ENCODE results near the gene SIRT4.
"Not testable (repeated sequence)": the region's sequence is repeated elsewhere in the genome, so short reads cannot be mapped to it uniquely, and the experiment has no call there.

SIRT4 gene

DNA sequence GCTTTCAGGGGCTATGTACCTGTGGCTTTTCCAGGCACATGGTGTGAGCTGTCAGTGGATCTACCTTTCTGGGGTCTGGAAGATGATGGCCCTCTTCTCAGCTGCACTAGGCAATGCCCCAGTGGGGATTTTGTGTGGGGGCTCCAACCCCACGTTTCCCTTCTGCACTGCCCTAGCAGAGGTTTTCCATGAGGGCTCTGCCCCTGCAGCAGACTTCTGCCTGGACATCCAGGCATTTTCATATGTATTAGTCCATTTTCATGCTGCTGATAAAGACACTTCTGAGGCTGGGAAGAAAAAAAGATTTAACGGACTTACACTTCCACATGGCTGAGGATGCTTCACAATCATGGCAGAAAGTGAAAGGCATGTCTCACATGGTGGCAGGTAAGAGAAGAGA is 34.3 kb downstream of the SIRT4 start:
- DNase-seq = not testable (repeated sequence)

GRCh38 chr12:120337730-120338129 is 35.6 kb downstream of the SIRT4 start:
- DNase-seq = no peak

DNA sequence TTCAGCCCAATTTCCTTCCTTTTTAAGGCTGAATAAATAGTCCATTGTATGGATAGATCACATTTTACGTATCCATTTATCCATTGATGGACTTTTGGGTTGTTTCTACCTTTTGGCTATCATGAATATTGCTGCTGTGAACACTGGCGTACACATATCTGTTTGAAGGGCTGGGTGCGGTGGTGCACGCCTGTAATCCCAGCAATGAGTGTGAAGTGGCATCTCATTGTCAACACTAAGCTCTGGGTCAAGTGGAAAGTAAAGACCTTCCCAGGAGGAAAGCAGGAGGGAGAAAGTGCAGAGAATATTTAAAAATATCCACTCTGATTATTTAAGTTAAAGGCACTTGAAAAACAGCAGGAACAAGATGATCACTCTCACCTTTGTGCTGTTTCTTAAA is 37.1 kb downstream of the SIRT4 start:
- no peak for DNase-seq

DNA sequence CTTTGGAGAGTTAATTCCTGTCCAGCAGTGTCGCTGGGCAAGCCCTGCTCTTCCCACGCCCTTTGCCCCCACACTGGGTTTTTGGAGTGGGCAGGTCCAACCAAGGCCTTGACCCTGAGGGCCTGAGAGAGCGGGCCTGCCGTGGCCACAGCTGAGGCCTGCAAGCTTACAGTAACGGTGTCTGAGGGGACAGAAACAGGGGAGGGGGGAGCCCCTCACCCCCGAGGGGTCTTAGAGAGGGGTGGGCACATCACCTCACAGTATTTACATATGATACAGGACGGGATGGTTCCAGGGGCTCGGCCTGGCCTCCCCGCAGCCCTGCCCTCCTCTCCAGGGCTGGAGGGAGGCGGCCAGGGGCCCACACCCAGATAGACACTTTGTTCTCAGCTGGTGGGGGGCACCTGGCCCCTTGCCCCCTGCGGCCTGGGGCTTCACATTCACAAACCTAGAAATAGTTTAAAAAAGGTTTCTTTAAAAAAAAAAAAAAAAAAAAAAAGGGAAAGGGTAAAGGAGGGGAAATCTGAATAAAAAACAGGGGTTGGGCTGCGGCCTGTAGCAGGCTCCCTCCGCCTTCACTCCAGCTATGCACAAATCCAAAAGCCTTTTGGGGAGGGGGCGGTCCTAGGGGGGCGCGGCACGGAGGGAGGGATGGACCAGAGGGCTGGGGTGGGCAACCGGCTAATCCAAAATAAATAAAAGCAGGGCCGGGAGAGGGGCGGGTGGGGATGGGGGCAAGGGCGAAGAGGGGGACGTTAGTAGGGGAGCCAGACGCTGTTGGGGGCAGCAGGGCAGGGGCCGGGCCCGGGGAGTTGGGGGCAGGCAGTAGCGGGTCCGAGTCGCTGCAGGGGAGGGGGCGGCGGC is 40.3 kb downstream of the SIRT4 start:
- no peak for DNase-seq

DNA sequence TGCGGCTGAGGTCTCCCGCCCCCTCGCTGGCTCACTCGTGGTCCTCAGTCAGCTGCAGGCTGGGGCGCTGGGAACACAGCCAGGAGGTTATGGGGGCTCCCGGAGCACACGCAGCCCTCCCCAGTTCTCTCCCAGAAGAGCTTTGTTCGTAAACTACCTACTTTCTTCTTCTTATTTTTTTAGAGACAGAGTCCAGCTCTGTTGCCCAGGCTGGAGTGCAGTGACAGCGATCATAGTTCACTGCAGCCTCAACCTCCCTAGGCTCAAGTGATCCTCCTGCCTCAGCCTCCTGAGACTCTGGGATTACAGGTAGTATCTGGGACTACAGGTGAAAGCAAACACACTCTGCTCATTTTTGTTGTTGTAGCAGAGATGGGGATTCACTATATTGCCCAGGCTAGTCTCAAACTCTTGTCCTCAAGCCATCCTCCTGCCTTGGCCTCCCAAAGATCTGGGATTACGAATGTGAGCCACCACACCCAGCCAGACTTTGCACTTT is 41.0 kb downstream of the SIRT4 start:
- DNase-seq = no peak

DNA sequence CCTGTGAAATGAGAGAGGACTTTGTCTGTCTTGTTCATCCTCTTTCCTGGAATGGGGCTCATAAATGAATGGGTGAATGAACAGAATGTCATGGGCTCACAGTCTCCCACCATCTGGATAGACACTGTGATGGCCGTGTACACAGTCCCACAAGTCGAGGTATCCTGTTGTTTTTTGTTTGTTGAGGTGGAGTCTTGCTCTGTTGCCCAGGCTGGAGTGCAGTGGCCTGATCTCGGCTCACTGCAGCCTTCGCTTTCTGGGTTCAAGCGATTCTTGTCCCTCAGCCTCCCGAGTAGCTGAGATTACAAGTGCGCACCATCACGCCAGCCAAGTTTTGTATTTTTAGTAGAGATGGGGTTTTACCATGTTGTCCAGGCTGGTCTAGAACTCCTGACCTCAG is 41.6 kb downstream of the SIRT4 start:
- no peak for DNase-seq

- DNase-seq = no peak
These were observed 43.9 kb downstream of the SIRT4 start for GRCh38 chr12:120346031-120346430.

GRCh38 chr12:120346681-120347080 is 44.6 kb downstream of the SIRT4 start:
- DNase-seq = no peak

DNA sequence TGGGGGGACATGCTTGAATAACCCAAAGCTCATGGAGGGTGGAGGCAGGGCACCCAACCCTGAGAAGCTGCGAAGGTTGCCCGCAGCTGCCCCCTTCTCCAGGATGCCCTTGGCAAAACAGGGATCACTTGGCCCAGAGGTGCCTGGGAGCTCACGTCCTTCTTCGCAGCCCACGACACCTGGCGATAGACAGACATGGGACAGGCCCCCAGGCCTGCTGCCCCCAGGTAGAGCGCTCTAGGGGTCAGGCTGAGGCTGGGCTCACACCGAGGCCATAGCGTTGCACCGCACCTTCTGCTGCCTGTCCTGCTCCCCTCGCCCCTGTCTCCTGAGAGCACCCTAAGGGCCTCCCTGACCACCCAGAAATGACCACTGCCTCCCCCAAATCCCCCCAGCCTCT is 45.6 kb downstream of the SIRT4 start:
- no peak for DNase-seq

GRCh38 chr12:120350576-120351350 is 48.6 kb downstream of the SIRT4 start:
- no peak for DNase-seq

DNA sequence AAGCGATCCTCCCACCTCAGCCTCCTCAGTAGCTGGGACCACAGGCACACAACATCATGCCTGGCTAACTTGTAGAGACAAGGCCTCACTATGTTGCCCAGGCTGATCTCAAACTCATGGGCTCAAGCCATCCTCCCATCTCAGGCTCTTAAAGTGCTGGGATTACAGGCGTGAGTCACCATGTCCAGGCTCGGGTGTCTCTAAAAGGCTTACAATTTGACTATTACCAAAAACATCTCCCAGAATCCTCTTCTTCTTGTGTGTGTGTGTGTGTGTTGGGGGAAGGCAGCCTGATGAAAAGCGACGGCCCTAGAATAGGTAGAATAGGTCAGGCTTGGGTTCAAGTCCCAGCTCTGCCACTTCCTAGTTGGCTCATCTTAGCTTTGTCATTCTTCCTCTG is 50.0 kb downstream of the SIRT4 start:
- DNase-seq = peak; percentile 84

DNA sequence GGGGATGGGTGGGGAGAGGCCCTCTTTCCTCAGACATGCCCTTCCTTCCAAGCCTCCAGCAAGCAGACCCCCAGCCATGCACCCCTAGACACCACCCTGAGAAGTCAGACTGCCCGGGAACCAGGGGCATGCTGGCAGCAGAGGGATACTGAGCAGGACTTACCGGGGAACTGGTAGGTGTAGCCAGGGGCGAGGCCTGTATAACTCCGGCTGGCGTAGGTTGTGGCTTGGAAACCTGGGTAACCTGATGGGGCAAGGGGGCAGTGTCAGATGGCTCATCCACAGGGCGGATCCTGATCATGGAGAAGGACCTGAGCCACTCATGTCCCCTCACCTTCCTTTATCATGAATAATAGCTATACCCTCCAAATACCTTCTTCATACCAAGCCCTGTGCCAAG is 51.0 kb downstream of the SIRT4 start:
- DNase-seq = no peak

DNA sequence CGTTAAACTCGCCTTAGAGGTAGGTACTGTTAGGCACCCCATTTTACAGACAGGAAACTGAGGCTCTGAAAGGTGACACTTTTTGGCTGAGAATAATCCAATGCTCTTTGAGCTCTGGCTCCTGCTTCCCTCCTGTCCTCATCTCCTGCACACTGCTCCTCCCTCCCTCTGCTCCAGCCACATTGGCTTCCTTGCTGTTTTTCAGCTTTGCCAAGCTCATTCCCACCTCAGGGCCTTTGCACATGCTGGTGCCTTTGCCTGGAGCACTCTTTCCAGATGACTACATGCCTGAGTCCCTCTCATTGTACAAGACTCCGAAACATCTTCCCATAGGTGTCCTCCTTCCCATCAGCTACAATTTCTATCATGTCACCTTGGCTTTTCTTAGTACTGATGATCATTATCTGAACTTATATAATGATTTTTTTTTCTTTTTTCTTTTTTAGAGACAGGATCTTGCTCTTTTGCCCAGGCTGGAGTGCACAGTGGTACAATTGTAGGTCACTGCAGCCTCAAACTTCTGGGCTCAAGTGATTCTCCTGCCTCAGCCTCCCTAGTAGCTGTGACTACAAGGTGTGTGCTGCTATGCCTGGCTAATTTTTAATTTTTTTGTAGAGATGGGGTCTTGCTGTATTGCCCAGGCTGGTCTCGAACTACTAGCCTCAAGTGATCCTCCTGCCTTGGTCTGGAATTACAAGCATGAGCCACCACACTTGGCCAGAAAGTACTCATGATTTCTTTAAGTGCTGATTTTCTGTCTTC is 51.6 kb downstream of the SIRT4 start:
- DNase-seq = no peak

DNA sequence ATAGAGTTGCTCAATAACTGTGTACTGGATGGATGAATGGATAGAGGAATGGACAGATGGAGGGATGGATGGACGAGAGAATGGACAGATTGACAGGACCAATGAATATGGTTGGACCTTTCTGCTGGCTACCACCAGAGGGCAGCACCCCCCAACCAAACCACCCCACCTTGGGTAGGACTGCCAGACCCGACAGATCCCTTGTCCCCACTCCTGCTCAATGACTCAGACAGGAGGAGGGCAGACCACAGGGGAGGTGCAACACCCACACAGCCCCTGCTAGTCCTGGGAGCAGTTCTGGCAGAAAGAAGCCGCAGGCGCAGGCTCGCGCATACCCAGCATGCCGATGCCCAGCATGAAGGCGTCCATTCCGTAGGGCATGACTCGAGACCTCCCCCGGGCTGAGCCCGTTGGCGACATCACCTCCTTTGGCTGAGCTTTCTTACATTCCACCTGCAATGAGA is 54.5 kb downstream of the SIRT4 start:
- peak; percentile 100 for DNase-seq

DNA sequence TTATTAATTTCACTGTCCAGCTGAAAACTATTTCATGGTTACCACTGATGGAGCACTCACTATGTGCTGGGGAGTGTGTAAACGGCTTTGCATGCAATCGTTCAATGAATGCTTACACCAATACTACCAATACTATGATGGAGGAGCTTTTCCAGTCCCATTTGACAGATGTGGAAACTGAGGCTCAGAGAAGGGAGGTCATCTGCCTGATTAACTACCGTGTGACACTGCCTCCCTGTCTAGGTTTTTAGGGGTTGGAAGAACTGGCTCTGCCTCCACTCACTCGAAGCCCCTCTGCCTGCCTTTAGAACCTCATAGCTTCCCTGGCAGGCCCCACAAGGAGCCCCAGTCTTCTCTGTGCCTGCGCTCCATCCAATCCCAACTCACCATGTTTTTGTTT is 55.0 kb downstream of the SIRT4 start:
- no peak for DNase-seq

DNA sequence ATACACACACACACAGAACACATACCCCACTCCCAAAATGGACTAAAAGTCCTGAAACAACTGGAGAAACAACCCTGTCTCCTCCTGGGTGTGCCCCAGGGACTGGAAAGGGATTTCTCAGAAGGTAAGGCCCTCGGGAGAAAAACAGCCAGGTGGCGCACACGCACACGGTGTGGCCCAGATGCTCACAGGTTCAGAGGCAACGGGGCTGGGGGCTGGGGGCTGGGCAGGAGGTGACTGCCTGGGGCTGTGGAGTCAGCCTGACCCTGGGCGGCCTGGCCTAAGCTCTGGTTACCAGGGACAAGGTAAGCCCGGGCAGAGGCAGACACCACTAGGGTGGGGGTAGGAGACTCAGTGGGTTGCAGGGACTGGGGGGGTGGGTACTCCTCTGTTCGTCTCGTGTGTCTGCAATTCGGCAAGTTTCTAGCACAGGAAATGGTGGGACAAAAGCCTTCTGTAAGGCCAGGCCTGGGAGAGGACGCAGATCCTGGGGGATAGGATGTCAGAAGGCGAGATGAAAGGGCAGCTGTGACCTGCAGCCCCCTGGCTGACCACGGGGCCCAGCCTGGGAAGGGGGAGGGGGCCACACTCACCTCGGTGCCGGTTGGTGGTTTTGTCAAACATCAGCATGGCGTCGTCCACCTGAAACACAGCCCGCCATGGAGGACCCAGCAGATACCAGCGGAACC is 56.4 kb downstream of the SIRT4 start:
- peak; percentile 99 for DNase-seq

DNA sequence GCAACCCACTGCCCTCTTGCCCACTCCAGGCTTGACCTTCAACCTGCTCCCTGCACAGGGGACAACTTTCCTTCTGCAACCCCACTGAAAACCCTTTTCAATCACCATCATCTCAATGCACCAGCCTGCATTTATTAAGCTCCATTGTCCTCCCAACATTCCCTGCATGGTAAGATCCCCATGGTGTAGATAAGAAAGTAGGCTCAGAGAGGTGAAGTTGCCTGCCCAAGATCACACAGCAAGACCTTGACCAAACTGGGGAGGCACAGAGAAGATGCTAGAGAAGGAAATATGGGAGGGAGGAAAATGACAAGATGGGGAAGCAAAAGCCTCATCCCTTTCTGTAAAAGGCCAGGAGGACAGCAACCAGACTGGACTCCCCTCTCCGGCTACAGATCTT is 57.0 kb downstream of the SIRT4 start:
- DNase-seq = no peak

DNA sequence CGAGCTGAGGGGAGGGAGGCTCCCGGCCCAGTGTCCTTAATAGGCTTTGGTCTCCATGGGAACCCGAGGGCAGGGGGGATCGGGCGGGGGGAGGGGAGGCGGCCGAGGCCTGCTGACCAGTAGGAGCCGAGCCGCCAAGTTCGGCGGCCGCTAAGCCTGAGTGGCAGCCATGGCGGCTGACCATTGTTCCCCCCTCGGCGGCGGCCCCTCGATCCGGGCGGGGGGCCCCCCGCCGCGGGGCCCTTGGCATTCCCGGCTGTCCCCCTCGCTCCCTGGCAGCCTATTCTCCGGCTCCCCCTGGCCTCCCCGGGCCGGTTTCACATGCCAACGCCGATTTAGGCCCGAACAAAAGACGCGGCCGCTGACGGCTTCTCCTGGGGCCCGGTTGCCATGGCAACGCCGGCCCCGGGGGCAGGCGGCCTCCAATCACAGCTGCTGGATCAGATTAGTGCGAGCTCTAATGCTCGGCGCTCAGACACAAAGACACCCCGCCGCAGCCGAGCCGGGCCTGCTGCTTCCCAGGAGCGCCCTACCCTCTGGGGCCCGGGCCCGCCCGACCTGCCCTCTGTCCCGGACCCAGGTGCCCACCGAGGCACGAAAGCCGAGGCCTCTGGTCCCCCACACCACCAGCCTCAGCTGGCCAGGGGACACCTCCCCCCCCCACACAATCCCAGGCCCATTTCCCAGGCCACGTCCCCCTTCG is 59.5 kb downstream of the SIRT4 start:
- peak; percentile 98 for DNase-seq
